RWPE1 (cell line): ENCODE data around the gene STEAP1B.

Experiments used
- CTCF ChIA-PET: fragments of 350-600 bp; sonication (Branson Sonifier 250); formaldehyde crosslinking; extraction: SDS; loops from one replicate; lab custom pipeline; 2021; lab: Yijun Ruan, JAX
- POLR2A ChIA-PET: fragments of 400-600 bp; formaldehyde crosslinking; extraction: SDS; loops from one replicate; lab custom pipeline; 2020; ENCODE audit warnings: antibody characterized with exemption; ENCODE audit not compliant: low non-redundant PET; lab: Yijun Ruan, JAX
- DNase-seq: peaks from one replicate; pipeline ENCODE4 v3.0.0; 2012; ENCODE audit warnings: low spot score
- H3K27ac ChIP-seq: fragments of 450-650 bp; 2 replicates; pipeline ENCODE4 v1.5.1; 2017
- CTCF ChIP-seq: fragments of 450-650 bp; conservative IDR thresholded peaks from 2 replicates; pipeline ENCODE4 v1.5.1; 2017; ENCODE audit warnings: low read depth, mild to moderate bottlenecking

Gene STEAP1B

DNA sequence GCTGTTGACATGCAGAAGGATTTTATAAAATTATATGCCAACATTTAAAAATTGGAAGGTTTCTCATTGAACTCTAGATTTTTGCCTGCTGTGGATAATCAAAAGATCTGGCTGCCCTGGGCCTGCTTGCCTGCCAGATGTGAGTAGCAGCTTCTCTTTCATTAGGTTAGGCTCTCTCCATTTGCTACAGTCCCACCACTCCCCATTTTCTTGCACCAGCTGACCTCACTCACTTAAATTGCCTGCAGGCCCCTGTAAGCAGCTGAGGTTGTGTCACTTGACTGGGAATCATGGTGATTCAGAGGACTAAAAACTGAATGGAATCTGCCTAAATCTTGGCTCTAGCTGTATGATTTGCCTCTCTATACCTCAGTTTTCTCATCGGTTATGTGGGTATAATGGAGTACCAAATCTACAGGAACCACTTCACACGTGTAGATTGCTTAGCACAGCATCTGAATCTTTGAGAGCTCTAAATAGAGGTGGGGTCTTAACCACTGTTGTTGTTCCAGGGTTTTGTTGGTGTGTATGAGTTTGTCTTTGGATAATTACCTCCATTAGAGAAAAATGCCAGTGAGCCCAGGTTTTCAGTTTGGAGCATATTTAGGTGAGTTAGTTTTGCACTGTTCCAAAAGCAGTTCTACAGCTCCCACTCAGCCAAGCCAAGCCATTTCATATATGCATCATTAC is 124.5 kb downstream of the STEAP1B start:
- ChIA-PET CTCF (interaction anchor here (0.6 kb wide), 1 partner anchor 361 kb away, joined by 3 read pairs; no protein-coding TSS in a partner anchor), POLR2A (interaction anchor here (1.8 kb wide), 1 partner anchor 19 kb away, joined by 4 read pairs; no protein-coding TSS in a partner anchor)
- no peak for DNase-seq

GRCh38 chr7:22373911-22374310 is 126.1 kb downstream of the STEAP1B start:
- ChIA-PET CTCF (interaction anchor here (1.0 kb wide), 1 partner anchor 11 kb away, joined by 7 read pairs; no protein-coding TSS in a partner anchor), POLR2A (no interaction called here)
- DNase-seq: no peak
- H3K27ac ChIP-seq: no peak overlapping the region
- TF ChIP-seq CTCF: no peak

More for the DNA sequence above, 124.5 kb downstream of the STEAP1B start:
- no peak for TF ChIP-seq CTCF
- H3K27ac ChIP-seq: no peak overlapping the region

GRCh38 chr7:22373388-22373787 is 126.6 kb downstream of the STEAP1B start:
- TF ChIP-seq CTCF: no peak
- no peak overlapping the region for H3K27ac ChIP-seq
- ChIA-PET POLR2A (no interaction called here), CTCF (no interaction called here)
- DNase-seq: no peak

DNA sequence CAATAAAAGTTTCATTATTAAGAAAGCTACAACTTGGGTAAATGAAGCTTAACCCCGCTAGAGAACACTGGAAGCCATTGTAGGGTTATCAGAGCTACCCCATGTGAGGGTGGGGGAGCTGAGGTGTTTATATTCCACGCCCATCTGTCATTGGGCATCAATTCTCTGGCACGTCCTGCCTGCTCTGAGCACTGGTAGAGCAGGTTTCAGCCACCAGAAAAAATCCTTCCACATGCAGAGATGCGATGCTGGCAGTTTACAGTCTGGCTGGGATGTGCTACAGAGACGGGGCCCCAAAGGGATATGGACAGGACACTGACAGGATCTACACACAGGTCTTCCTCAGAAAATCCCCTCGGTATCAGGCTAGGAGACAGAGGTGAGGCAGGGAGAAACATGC is 127.1 kb downstream of the STEAP1B start:
- ChIA-PET CTCF (no interaction called here), POLR2A (no interaction called here)
- H3K27ac ChIP-seq: no peak overlapping the region
- no peak for TF ChIP-seq CTCF
- no peak for DNase-seq

DNA sequence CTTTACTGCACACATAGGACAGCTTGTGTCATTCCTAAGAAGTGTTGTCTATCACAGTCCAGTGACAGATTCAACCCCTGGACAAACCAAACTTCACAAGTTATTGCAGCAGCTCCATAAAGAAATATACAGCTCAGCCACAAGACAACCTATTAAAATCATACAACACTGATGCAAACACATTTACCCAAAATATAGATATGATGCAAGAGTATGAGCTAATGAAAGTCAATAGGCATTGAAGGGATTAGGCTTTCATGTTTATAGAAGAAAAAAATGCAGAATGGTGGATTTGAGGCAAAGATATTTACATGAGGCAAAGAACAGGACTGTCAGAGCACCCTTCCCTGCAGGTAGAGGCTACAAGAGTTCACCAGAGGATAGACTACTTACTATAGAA is 128.1 kb downstream of the STEAP1B start:
- H3K27ac ChIP-seq: no peak overlapping the region
- ChIA-PET POLR2A (no interaction called here), CTCF (interaction anchor here (0.6 kb wide), 1 partner anchor 1057 kb away, joined by 4 read pairs; no protein-coding TSS in a partner anchor)
- no peak for TF ChIP-seq CTCF
- DNase-seq: no peak
